Hematopoietic multipotent progenitor cell treated with erythropoietin and hydrocortisone succinate and interleukin-3 and kit ligand, for 15 days (in vitro differentiated cells): ENCODE data around the gene TRIML1.

Source experiments
- DNase-seq: peaks from one replicate; pipeline ENCODE4 v3.0.0-alpha.2; 2015; ENCODE audit warnings: low spot score

The TRIML1 gene

GRCh38 chr4:188139141-188139540 is at the start of gene TRIML1:
Gene TRIML1 (plus strand): TSS chr4:188139441. CDS start chr4:188139559, 118 bp downstream.
- no peak for DNase-seq

GRCh38 chr4:188092824-188093223 is 46.4 kb upstream of the TRIML1 start:
- no peak for DNase-seq

DNA sequence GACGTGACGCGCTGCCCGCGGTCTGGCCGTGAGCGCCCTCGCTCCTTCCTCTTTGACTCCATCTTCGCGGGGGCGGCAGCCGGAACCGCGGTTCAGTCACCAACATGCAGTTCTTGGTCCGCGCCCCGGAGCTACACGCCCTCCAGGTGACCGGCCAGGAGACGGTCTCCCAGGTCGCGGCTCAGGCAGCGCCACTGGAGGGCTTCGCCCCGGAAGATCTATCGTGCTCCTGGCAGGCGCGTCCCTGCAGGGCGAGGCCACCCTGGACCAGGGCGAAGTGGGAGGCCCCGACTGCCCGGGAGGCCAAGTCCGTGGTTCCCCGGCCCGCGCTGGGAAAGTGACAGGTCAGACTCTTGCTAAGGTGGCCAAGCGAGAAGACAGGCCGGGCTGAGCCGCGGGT is 32.8 kb upstream of the TRIML1 start:
- no peak for DNase-seq

DNA sequence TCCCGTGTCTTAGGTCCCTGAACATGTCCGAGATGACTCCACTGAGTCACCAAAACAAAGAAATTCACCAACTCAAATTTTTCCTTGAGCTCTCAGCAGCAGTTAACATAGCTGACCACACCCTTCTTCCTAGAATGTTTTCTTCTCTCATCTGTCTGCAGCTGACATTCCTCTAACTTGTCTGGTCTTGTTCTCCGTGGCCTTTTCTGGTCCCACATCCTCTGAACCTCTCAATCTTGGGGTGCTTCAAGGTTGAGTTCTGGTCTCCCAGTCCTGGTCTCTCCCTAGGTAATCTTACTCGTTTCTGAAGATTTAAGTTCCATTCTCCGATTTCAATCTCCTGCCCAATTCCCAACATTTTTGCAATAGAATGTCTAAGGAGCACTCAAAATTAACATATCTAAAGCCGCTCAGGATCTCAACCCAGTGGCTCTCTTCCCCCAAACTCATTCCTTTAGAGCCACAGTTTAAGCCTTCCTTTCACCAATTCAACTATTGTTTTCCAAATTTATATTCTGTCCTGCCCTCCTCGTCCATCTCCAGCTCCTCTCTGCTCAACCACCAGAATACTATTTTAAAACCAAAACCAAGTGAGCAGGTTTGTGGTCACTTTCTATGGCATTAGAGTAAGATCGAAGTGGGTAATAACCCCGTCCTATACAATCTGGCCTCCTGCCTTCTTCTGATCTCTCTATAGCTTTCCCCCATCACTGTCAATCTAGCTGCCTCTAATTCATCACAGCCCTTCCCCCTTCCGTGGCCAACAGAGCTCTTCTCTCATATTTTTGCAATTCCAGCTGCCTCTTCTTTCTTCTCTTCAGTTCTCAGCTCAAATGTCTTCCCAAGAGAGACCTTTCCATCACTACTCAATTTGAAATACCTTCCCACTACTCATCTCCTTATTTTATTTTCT is 31.1 kb upstream of the TRIML1 start:
- no peak for DNase-seq

GRCh38 chr4:188109157-188109755 is 30.0 kb upstream of the TRIML1 start, which contains the start of gene TRIML2:
Gene TRIML2 (minus strand): TSS chr4:188109603. CDS start chr4:188105368, 4,235 bp downstream.
- DNase-seq, result no peak

GRCh38 chr4:188110036-188110435 is 29.2 kb upstream of the TRIML1 start:
- no peak for DNase-seq

GRCh38 chr4:188110741-188111471 is 28.3 kb upstream of the TRIML1 start:
- no peak for DNase-seq

- no peak for DNase-seq
These were observed 27.3 kb upstream of the TRIML1 start for GRCh38 chr4:188111955-188112354.

DNA sequence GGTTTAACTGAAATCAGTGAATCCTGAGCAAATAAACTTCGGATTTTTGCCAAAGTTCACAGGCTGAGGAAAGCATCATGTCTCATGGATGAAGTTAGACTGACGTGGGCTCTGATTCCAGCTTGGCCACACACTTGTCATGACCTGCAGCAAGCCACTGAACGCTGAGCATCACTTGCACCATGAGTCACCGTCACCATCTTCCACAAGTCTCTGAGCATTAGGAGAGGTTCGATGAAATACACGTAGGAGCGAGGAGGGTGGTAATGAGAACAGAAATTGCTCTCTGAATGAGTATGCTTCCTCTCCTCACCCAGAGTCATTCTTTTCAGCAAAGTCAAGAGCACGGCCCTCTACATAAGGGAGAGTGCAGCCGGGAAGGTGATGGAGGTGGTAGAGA is 26.1 kb upstream of the TRIML1 start:
- no peak for DNase-seq

GRCh38 chr4:188117631-188118324 is 21.5 kb upstream of the TRIML1 start:
- no peak for DNase-seq

DNA sequence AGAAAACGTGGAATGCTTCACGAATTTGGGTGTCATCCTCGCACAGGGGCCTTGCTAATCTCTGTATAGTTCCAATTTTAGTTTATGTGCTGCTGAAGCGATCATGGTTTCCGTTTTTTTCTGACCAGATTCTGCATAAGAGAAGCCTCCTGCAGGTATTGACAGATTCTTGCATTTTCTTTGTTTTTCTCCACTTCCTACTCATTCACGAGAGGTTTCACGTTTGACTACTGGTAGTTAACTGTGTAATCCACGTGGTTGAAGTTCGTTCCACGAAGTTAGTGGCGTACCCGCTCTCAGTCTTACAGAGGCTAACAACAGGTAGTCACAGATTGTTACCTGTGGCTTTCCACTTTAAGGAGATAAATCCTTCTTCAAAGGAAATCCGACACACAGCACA is 17.7 kb upstream of the TRIML1 start:
- no peak for DNase-seq

- no peak for DNase-seq
These were observed 11.9 kb upstream of the TRIML1 start for GRCh38 chr4:188127214-188127874.

- no peak for DNase-seq
These were observed 8.9 kb upstream of the TRIML1 start for GRCh38 chr4:188130355-188130754.

DNA sequence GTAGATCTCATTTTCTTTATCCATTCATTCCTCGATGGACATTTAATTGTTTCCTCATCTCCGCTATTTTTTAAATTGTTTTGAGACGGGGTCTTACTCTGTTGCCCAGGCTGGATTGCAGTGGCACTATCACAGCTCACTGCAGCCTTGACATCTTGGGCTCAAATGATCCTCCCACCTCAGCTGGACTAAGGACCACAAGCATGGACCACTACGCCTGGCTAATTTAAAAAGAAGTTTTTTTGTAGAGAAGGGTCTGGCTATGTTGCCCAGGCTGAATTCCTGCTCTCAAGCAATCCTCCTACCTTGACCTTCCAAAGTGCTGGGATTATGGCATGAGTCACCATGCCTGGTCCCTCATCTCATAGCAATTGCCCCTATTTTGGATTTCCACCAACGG is 7.0 kb upstream of the TRIML1 start:
- no peak for DNase-seq

DNA sequence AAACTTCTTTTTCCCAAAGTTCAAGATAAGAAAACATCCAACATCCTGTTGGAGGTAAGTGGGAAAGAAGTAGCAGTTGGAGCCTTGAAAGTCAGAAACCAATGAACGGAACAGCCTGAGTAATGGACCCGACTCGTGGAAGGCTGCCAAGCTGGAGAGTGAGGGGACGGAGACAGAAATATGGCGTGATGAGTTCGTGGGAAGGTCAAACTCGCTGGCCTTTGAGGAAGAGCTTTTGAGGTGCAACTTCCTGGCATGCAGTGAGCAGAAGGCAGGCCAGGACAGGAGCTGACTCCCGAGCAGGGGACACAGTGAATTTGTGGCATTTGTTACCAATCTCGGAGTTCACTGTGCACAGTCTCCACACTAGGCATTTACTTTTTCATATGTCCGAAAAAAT is 1.0 kb upstream of the TRIML1 start:
- DNase-seq, result no peak

GRCh38 chr4:188139671-188140070 is 430 bp downstream of the TRIML1 start:
- DNase-seq, result no peak

DNA sequence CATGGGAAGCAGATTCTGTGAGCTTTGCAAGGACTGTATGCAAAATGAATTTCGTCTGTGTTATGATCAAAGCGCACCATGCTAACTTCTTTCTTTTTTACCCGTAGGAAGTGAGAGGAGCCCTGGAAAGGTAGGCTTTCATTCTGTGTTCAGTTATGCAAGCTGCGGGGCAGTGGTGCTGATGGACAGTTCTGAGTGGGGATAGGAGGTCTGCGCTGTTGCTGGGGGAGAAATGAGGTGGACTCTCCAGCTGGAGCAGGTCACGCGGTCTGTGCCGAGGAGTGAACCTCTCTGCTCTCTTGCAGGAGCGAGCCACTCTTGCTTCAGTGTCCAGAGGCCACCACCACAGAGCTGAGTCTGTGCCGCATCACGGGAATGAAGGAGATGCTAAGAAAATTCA is 4.5 kb downstream of the TRIML1 start:
- no peak for DNase-seq

- no peak for DNase-seq
These were observed 6.4 kb downstream of the TRIML1 start for GRCh38 chr4:188145601-188146000.

DNA sequence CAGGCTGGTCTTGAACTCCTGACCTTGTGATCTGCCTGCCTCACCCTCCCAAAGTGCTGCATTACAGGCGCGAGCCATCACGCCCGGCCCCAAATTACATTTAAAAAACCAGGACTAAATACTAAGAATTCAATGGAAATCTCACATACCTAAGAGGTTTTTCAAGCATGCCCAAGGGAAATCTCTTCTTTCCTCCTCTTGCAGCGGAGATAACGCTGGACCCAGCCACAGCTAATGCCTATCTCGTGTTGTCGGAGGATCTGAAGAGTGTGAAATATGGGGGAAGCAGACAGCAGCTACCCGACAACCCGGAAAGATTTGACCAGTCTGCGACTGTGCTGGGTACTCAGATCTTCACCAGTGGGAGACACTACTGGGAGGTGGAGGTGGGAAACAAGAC is 7.4 kb downstream of the TRIML1 start:
- DNase-seq, result no peak

GRCh38 chr4:188147176-188147575 is 7.9 kb downstream of the TRIML1 start:
- DNase-seq, result no peak

GRCh38 chr4:188147776-188148175 is 8.5 kb downstream of the TRIML1 start:
- DNase-seq, result no peak
